HG03108 (cell line): Measurements from ENCODE around the gene CARHSP1.
"Not testable (repeated sequence)": the region's sequence is repeated elsewhere in the genome, so short reads cannot be mapped to it uniquely, and the experiment has no call there.

Experiments used
- ATAC-seq: cut with Tn5 transposase; IDR thresholded peaks from one replicate; pipeline ENCODE4 v1.9.1; 2021; ENCODE audit warnings: moderate library complexity; ENCODE audit not compliant: unreplicated experiment

The CARHSP1 gene

GRCh38 chr16:8868416-8869211 lies at the start of gene CARHSP1:
CARHSP1 (minus strand) TSS chr16:8869006; CDS start chr16:8859328, 9,678 bp downstream.
- ATAC-seq, result peak; percentile 66

DNA sequence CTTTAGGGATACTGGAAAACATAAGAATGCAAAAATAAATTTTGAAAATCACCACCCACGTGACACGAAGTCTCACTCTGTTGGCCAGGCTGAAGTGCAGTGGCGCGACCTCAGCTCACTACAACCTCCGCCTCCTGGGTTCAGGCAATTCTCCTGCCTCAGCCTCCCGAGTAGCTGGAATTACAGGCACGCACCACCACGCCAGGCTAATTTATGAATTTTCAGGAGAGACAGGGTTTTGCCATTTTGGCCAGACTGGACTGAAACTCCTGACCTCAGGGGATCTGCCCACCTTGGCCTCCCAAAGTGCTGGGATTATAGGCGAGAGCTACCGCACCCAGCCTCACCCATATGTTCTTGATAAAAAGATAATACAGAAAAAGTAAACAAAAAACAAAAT lies 48.5 kb upstream of the CARHSP1 start:
- not testable (repeated sequence) for ATAC-seq

DNA sequence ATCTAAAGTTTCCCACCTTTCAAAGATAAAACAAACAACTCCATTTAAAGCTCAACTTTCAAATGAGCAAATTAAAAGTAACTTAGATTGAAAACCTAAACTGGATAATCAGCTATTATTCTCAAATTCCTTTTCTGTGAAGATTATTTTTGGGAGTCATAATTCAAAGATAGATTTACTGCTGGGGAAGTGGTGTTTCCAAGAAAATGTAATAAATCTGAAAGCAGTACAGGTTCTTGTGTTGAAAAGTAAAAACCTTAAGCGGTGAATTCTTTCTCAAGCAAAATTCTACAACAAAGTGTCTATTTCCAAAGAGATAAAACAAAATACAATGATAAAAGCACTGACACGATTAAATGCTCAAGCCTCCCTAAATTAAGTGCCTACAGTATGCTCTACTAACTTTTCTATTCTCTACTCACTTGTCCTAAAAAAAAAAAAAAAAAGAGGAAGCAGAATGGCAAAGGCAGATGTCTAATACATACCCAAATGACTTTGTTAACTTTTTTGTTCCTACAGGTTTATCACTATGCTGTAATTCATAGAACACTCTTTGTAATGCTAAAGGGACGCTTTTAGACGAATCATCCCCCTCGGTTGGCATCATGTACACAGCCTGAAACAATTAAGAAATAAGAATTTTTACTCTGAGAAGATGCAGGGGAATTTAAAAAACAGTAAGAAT lies 47.9 kb upstream of the CARHSP1 start:
- no peak for ATAC-seq

GRCh38 chr16:8915722-8916301 lies 47.0 kb upstream of the CARHSP1 start:
- ATAC-seq, result no peak

DNA sequence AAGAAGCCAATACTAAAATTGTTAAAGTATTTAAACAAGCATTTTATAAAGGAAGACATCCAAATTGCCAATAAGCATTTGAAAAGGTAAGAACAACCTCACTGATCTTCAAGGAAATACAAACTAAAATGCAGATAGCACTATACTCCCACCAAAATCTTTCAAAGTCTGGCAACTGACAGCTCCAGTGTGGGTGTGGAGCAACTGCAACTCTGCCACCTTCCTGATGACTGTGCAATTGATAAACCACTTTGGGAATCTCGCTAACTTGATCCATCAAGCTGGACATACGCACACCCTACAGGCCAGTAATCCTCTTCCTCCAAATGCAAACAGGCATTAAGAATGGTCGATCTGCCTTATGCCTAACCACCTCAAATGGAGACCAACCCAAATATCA lies 45.3 kb upstream of the CARHSP1 start:
- ATAC-seq, result no peak

DNA sequence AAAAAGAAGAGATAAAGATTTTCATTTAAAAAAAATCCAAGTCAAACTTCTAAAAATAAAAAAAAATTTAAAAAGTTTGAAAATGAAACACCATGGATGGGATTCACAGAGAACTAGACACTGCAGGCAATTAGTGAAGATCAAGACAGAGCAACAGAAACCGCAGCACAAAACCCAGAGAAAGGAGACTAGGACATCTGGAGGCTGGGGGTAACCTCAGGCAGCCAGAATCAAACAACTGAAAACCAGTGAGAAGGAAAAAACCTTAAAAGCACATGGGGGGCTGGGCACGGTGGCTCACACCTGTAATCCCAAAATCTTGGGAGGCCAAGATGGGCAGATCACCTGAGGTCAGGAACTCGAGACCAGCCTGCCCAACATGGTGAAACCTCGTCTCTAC lies 44.0 kb upstream of the CARHSP1 start:
- ATAC-seq, result no peak

DNA sequence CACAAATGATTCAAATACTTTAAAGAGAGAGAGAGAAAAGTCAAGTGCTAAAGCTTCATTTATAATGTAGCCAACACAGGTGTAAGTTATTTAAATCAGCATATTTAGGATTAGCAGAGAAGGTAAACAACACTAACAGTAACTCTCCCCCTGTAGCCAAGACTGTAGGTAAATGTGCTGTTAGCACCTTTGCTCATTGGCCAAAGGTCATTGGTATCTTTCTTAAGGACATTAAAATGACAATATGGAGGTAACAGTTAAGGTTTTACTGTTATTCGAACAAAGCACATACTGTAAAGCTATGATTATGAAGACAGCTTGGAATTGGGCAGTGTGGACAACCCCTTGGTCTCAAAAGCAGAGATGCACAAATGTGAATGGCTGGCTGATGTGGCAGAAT lies 42.0 kb upstream of the CARHSP1 start:
- ATAC-seq, result no peak

- no peak for ATAC-seq
These were observed 40.1 kb upstream of the CARHSP1 start for GRCh38 chr16:8908810-8909468.

GRCh38 chr16:8907096-8907495 lies 38.3 kb upstream of the CARHSP1 start:
- no peak for ATAC-seq

- ATAC-seq, result no peak
These were observed 37.2 kb upstream of the CARHSP1 start for GRCh38 chr16:8905795-8906591.

DNA sequence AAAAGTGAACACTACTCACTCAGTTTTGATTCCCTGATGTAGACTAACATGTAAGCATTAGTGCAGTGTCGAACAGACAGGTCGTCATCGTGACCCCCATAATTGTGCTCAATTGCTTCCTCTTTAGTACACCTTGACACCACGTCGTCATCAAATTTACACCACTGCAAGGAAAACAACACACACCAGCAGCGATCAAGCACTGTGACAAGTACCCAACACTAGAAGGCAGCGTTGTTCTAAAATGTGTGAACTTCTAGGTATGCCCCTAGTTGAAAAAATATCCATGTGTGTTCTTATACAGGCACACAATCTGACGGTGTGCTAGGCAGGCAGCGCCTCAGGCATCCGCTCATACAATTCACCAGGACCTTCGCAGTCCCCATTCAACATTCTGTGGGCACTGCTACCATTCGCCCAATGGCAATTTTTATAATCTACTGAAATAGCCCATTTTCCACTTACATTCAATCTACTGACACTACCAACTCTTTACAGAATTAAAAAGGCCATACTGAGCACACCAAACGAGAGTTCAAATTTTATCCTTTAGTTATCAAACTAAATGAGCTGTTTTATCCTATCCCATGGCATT lies 36.5 kb upstream of the CARHSP1 start:
- no peak for ATAC-seq

DNA sequence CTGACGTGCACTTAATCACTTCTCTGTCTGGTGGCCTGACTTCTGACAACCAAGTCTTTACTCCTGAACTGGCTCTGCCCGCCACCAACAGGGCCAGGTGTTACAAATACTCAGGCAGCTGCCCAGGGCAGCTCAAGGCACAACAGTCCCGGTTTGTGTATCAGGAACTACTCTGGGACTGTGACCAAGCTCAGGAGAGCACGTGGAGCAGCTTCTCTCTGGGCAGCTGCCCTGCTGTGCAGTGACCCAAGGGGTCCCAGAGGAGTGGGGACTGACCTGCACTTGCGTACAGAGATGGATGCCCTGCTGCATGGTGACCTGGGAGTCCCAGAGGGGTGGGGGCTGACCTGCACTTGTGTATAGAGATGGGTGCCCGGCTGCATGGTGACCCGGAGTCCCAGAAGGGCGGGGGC lies 35.2 kb upstream of the CARHSP1 start:
- no peak for ATAC-seq

GRCh38 chr16:8903004-8903403 lies 34.2 kb upstream of the CARHSP1 start:
- no peak for ATAC-seq

DNA sequence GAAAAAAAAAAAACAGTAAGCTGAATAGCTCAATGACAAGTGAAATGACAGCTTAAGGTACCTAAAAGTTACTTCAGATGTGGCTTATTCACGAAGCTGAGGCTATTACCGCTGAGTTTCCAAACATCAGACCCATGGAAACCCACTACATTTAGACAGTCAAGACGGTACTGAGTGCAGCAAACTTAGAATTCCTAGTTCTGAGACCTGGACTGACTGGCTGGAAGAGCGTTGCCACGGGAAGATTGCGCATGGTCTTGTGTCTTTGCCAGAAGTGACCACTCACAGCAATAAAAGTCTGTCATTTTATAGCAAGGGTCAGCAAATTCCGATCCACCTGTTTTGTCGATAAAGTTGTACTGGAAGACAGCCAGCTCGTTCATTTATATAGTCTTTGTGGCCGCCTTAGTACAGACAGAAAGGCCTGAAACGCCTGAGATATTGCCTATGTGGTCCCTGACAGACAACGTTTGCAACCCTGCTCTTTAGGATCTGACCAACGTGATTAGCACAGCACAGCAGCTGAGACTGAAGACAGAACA lies 32.6 kb upstream of the CARHSP1 start:
- ATAC-seq, result no peak

- no peak for ATAC-seq
These were observed 31.5 kb upstream of the CARHSP1 start for GRCh38 chr16:8900343-8900742.

- ATAC-seq, result no peak
These were observed 31.0 kb upstream of the CARHSP1 start for GRCh38 chr16:8899709-8900317.

- ATAC-seq, result no peak
These were observed 30.0 kb upstream of the CARHSP1 start for GRCh38 chr16:8898660-8899318.

- ATAC-seq, result no peak
These were observed 26.0 kb upstream of the CARHSP1 start for GRCh38 chr16:8894736-8895334.
